ENCODE data around the gene LEFTY2. TPM values are rescaled to one million over a fixed set of nuclear protein-coding genes. Genes with fewer than 3 reads are reported as not detected.

The LEFTY2 gene
- total RNA-seq, 1 donor from 2014 or later: 0.43 TPM

DNA sequence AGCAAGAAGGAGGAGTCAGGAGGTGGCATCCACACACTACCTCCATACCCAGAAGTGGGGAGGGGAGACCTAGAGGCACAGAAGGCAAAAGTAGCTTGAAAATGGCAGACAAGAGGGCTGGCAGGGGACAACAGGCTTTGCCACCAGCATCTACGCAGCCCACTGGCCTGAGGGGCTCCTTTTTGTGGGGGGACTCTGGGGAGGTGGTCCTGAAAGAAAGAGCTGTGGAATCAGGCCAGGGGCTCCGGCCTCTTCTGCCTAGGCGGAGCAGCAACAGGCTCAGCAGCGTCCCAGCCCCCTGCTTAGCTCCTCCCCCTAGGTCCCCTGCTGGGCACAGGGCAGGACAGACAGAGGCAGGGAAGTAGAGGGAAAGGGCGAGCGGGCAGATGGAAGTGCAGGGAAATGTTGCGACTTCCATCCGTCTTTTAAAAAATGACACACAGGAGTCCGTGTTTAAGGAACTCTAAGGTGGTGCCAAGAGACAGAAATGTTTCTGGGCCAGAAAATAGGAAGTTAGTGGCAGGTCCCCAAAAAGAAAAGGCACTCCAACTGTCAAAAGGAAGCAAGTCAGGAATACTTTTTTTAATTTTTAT lies 10.0 kb upstream of the LEFTY2 start:
- no peaks in the 10 kb centered on the region for H3K9me3 Mint-ChIP-seq (ENCODE audit: unreplicated experiment)
- no peak overlapping the region for H3K4me3 Mint-ChIP-seq (ENCODE audit: unreplicated experiment)
- H3K27me3 Mint-ChIP-seq (ENCODE audit: unreplicated experiment): peaks cover 56% of the 10 kb centered on the region
- no peaks in the 10 kb centered on the region for H3K4me1 Mint-ChIP-seq (ENCODE audit: unreplicated experiment)
- TF ChIP-seq, protein P1, sequence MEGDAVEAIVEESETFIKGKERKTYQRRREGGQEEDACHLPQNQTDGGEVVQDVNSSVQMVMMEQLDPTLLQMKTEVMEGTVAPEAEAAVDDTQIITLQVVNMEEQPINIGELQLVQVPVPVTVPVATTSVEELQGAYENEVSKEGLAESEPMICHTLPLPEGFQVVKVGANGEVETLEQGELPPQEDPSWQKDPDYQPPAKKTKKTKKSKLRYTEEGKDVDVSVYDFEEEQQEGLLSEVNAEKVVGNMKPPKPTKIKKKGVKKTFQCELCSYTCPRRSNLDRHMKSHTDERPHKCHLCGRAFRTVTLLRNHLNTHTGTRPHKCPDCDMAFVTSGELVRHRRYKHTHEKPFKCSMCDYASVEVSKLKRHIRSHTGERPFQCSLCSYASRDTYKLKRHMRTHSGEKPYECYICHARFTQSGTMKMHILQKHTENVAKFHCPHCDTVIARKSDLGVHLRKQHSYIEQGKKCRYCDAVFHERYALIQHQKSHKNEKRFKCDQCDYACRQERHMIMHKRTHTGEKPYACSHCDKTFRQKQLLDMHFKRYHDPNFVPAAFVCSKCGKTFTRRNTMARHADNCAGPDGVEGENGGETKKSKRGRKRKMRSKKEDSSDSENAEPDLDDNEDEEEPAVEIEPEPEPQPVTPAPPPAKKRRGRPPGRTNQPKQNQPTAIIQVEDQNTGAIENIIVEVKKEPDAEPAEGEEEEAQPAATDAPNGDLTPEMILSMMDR (IDR thresholded peaks at IDR 0.05): no peak
- no peak for DNase-seq (ENCODE audit: extremely low spot score, unreplicated experiment)
- no peaks in the 10 kb centered on the region for H3K36me3 Mint-ChIP-seq (ENCODE audit: unreplicated experiment)
- H3K27ac Mint-ChIP-seq (ENCODE audit: unreplicated experiment): no peak overlapping the region

DNA sequence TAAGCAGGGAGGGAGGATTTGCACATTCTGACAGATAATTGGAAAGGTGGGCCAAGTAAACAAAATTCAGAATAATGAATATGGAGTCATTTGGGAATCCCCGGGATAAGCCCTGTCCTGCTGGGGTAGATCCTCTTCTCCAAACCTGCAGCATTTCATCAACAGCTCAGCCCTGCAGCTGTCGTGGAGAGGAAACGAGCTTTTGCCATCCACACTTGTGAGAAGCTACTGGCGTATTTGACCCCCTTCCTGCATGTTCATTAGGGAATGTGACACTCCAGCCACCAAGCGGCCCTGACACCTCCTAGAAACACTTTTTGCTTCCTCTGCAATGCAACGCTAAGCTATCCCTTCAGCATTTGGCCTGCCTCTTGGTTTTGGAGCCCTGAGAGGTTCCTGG lies 8.0 kb upstream of the LEFTY2 start:
- TF ChIP-seq, protein P1 (IDR thresholded peaks at IDR 0.05): no peak
- H3K36me3 Mint-ChIP-seq (ENCODE audit: unreplicated experiment): no peaks in the 10 kb centered on the region

DNA sequence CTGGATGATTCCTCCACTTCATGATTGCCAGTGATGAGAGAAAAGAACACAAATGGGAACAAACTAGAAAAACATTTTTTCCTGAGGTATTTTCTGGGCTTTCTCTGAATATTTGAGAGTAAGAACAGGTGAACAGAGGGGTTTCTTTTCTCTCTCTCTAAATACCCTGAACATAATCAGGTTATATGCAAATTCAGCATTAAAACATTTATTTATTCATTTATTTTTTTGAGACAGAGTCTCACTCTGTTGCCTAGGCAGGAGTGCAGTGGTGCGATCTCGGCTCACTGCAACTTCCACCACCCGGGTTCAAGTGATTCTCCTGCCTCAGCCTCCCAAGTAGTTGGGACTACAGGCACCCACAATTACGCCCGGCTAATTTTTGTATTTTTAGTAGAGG lies 5.8 kb upstream of the LEFTY2 start:
- TF ChIP-seq, protein P1 (IDR thresholded peaks at IDR 0.05): no peak
- peaks cover 47% of the 10 kb centered on the region for H3K27me3 Mint-ChIP-seq (ENCODE audit: unreplicated experiment)

More for the DNA sequence above, 8.0 kb upstream of the LEFTY2 start:
- Mint-ChIP-seq H3K4me3 (ENCODE audit: unreplicated experiment) (no peak overlapping the region), H3K27me3 (ENCODE audit: unreplicated experiment) (peaks cover 56% of the 10 kb centered on the region), H3K4me1 (ENCODE audit: unreplicated experiment) (no peaks in the 10 kb centered on the region), H3K27ac (ENCODE audit: unreplicated experiment) (no peak overlapping the region), H3K9me3 (ENCODE audit: unreplicated experiment) (no peaks in the 10 kb centered on the region)
- no peak for DNase-seq (ENCODE audit: extremely low spot score, unreplicated experiment)

DNA sequence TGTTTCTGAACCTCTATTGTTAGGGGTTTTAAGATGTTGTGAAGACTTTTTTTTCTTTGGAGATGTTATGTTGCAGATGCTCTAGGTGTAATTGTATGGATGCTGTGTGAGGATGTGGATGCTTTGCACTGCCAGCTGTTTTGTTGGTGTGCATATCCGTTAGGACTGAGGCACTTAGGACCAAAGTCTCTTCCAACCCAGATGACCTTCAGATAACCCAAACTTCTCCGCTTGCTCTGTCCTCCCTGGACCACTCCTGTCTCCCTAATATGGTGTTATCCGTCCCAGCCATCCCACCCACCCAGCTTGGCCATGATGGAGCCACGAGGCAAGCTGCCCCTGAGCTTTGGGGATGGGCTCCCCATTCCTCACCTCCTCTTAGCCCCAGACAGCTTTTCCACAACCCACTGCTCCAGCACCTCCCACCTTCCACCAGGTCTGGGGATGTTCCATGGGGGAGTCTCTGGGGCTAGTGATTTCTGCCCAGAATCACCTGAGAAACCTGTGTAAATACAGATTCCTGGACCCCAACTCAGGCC lies 5.1 kb upstream of the LEFTY2 start:
- no peaks in the 10 kb centered on the region for H3K9me3 Mint-ChIP-seq (ENCODE audit: unreplicated experiment)
- peaks cover 8% of the 10 kb centered on the region for H3K4me1 Mint-ChIP-seq (ENCODE audit: unreplicated experiment)
- H3K27me3 Mint-ChIP-seq (ENCODE audit: unreplicated experiment): peaks cover 43% of the 10 kb centered on the region
- no peak overlapping the region for H3K4me3 Mint-ChIP-seq (ENCODE audit: unreplicated experiment)
- no peaks in the 10 kb centered on the region for H3K36me3 Mint-ChIP-seq (ENCODE audit: unreplicated experiment)
- TF ChIP-seq, protein P1 (IDR thresholded peaks at IDR 0.05): no peak
- no peak overlapping the region for H3K27ac Mint-ChIP-seq (ENCODE audit: unreplicated experiment)
- no peak for DNase-seq (ENCODE audit: extremely low spot score, unreplicated experiment)

More for the DNA sequence above, 5.8 kb upstream of the LEFTY2 start:
- no peak overlapping the region for H3K27ac Mint-ChIP-seq (ENCODE audit: unreplicated experiment)
- H3K36me3 Mint-ChIP-seq (ENCODE audit: unreplicated experiment): no peaks in the 10 kb centered on the region
- H3K4me1 Mint-ChIP-seq (ENCODE audit: unreplicated experiment): peaks cover 2% of the 10 kb centered on the region
- no peak for DNase-seq (ENCODE audit: extremely low spot score, unreplicated experiment)
- no peak overlapping the region for H3K4me3 Mint-ChIP-seq (ENCODE audit: unreplicated experiment)
- no peaks in the 10 kb centered on the region for H3K9me3 Mint-ChIP-seq (ENCODE audit: unreplicated experiment)

DNA sequence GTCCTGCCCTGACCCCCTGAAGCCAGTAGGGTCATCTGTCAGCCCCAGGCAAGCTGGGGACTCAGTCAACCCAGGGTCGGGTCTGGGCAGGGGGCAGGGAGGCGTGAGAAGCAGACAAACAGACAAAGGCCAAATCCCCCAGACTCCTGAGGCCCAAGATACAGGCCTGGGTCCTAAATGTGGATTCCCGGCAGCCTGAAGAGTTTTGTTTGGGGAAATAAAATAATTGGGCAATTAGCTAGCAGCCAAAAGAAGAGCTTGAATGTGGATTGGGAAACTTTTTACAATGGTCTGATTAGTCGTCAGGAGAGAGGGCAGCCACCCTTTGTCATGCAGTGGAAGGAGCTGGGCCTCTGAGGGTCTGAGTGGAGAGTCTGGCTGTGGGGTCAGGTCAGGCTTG lies 4.5 kb upstream of the LEFTY2 start:
- Mint-ChIP-seq H3K27me3 (ENCODE audit: unreplicated experiment) (peaks cover 37% of the 10 kb centered on the region), H3K36me3 (ENCODE audit: unreplicated experiment) (no peaks in the 10 kb centered on the region), H3K4me3 (ENCODE audit: unreplicated experiment) (no peak overlapping the region), H3K4me1 (ENCODE audit: unreplicated experiment) (peaks cover 8% of the 10 kb centered on the region), H3K9me3 (ENCODE audit: unreplicated experiment) (no peaks in the 10 kb centered on the region), H3K27ac (ENCODE audit: unreplicated experiment) (no peak overlapping the region)
- no peak for DNase-seq (ENCODE audit: extremely low spot score, unreplicated experiment)
- TF ChIP-seq, protein P1 (IDR thresholded peaks at IDR 0.05): no peak

Measured in osteocyte (in vitro differentiated cells).